NT2/D1 (cell line): ENCODE measurements around the gene KCNC1.

Experiments
- SUZ12 ChIP-seq: IDR thresholded peaks from 2 replicates; pipeline ENCODE4 v1.6.1; 2011; ENCODE audit not compliant: insufficient read length, insufficient read depth; ENCODE audit errors: extremely low read depth
- YY1 ChIP-seq: IDR thresholded peaks from 2 replicates; pipeline ENCODE4 v1.6.1; 2011; ENCODE audit not compliant: insufficient read length, insufficient read depth
- ZNF274 ChIP-seq: IDR thresholded peaks from 2 replicates; pipeline ENCODE4 v1.6.1; 2011; ENCODE audit warnings: mild to moderate bottlenecking, low read depth, low read length

GRCh38 chr11:17812091-17812864 is 77.7 kb downstream of the KCNC1 start:
- TF ChIP-seq YY1 = no peak
- no peak for TF ChIP-seq ZNF274
- no peak for TF ChIP-seq SUZ12
